HepG2 (cell line): Measurements from ENCODE around the gene DMXL1. TPM values are rescaled to one million over a fixed set of nuclear protein-coding genes. Genes with fewer than 3 reads are reported as not detected.

Experiments used
- BCL6 ChIP-seq: IDR thresholded peaks from 2 replicates; pipeline ENCODE4 v1.6.1; 2016; ENCODE audit warnings: missing genetic modification reagents, missing compliant biosample characterization
- ELF1 ChIP-seq: sonication (generic); formaldehyde crosslinking; IDR thresholded peaks from 2 replicates; pipeline ENCODE4 v1.4.0; 2020; ENCODE audit warnings: missing genetic modification reagents
- FOXO1 ChIP-seq: sonication (generic); formaldehyde crosslinking; IDR thresholded peaks from 2 replicates; pipeline ENCODE4 v1.4.0; 2020; ENCODE audit warnings: missing genetic modification reagents
- NAIF1 ChIP-seq: sonication (generic); formaldehyde crosslinking; IDR thresholded peaks from 2 replicates; pipeline ENCODE4 v1.5.0; 2020; ENCODE audit warnings: mild to moderate bottlenecking, missing genetic modification reagents, borderline replicate concordance
- NR1H2 ChIP-seq: sonication (generic); formaldehyde crosslinking; IDR thresholded peaks from 2 replicates; pipeline ENCODE4 v1.8.1; 2022; ENCODE audit warnings: low read depth, missing genetic modification reagents, borderline replicate concordance
- PITX1 ChIP-seq: sonication (generic); formaldehyde crosslinking; IDR thresholded peaks from 2 replicates; pipeline ENCODE4 v1.5.1; 2020; ENCODE audit warnings: mild to moderate bottlenecking, missing genetic modification reagents
- POGZ ChIP-seq: sonication (generic); formaldehyde crosslinking; IDR thresholded peaks from 2 replicates; pipeline ENCODE4 v1.4.0; 2020; ENCODE audit warnings: mild to moderate bottlenecking, missing genetic modification reagents
- RBM39 ChIP-seq: fragments of 200-400 bp; formaldehyde crosslinking; IDR thresholded peaks from one replicate; pipeline ENCODE4 v1.6.1; 2018; ENCODE audit warnings: antibody characterized with exemption, mild to moderate bottlenecking, low read depth, low read length; ENCODE audit not compliant: poor library complexity, severe bottlenecking
- SALL1 ChIP-seq: sonication (generic); formaldehyde crosslinking; IDR thresholded peaks from 2 replicates; pipeline ENCODE4 v1.8.0; 2022; ENCODE audit warnings: mild to moderate bottlenecking, missing genetic modification reagents
- SMAD1 ChIP-seq: sonication (generic); formaldehyde crosslinking; IDR thresholded peaks from 2 replicates; pipeline ENCODE4 v1.4.0; 2020; ENCODE audit warnings: missing genetic modification reagents, low read depth, mild to moderate bottlenecking, borderline replicate concordance
- ZNF232 ChIP-seq: sonication (generic); formaldehyde crosslinking; IDR thresholded peaks from 2 replicates; pipeline ENCODE4 v1.4.0; 2020; ENCODE audit warnings: missing genetic modification reagents, borderline replicate concordance
- ZNF382 ChIP-seq: sonication (generic); formaldehyde crosslinking; IDR thresholded peaks from 2 replicates; pipeline ENCODE4 v1.5.0; 2020; ENCODE audit warnings: missing genetic modification reagents, mild to moderate bottlenecking, borderline replicate concordance
- ZNF629 ChIP-seq: sonication (generic); formaldehyde crosslinking; conservative IDR thresholded peaks from 2 replicates; pipeline ENCODE4 v1.5.0; 2020; ENCODE audit warnings: missing genetic modification reagents
- ZNF709 ChIP-seq: sonication (generic); formaldehyde crosslinking; IDR thresholded peaks from 2 replicates; pipeline ENCODE4 v1.5.0; 2020; ENCODE audit warnings: mild to moderate bottlenecking, missing genetic modification reagents
- ZNF777 ChIP-seq: sonication (generic); formaldehyde crosslinking; IDR thresholded peaks from 2 replicates; pipeline ENCODE4 v1.4.0; 2020; ENCODE audit warnings: missing genetic modification reagents
- polyA plus RNA-seq, 8 experiments: library from polyadenylated mRNA; depleted of rRNA in 3 of 8; stranded (reverse) in 7 of 8; unstranded in 1 of 8; fragments of >200 nt; fragmentation: Illumina TruSeq in 4 of 8; extraction: Trizol in 4 of 8; gene quantifications; 2 replicates each; pipeline versions ENCODE4 v1.2.1 to v1.2.3, GENCODE V29; 2011 to 2016; ENCODE audit warnings: low read depth in 4 of 8, missing spikeins in 1 of 8, mixed read lengths in 1 of 8; ENCODE audit not compliant: insufficient read depth in 1 of 8
- total RNA-seq, 5 experiments: library from RNA; depleted of rRNA; stranded (reverse); fragments of >200 nt; fragmentation: Illumina TruSeq; extraction: Trizol; gene quantifications; 2 replicates each; pipeline ENCODE4 v1.2.3, GENCODE V29; 2016; ENCODE audit warnings: low read depth in 1 of 5
- TF ChIP-seq, protein P1 (sequence below): sonication (generic); formaldehyde crosslinking; IDR thresholded peaks from 2 replicates; pipeline ENCODE4 v1.4.0; 2020; ENCODE audit warnings: missing genetic modification reagents
- TF ChIP-seq, protein P2 (sequence below): sonication (generic); formaldehyde crosslinking; IDR thresholded peaks from 2 replicates; pipeline ENCODE4 v1.4.0; 2020; ENCODE audit warnings: missing genetic modification reagents, borderline replicate concordance
- TF ChIP-seq, protein P3 (sequence below): fragments of 450-650 bp; IDR thresholded peaks from 2 replicates; pipeline ENCODE4 v1.6.1; 2017; ENCODE audit warnings: mild to moderate bottlenecking
- TF ChIP-seq, protein P4 (sequence below): sonication (generic); formaldehyde crosslinking; IDR thresholded peaks from 2 replicates; pipeline ENCODE4 v1.4.0; 2020; ENCODE audit warnings: missing genetic modification reagents, mild to moderate bottlenecking, borderline replicate concordance

The DMXL1 gene
- total and polyA plus RNA-seq, 2 of the 13 experiments (the other 11 are each of a cell fraction or from before 2014, with no cell fraction given), result 6.9 to 18.6 TPM

DNA sequence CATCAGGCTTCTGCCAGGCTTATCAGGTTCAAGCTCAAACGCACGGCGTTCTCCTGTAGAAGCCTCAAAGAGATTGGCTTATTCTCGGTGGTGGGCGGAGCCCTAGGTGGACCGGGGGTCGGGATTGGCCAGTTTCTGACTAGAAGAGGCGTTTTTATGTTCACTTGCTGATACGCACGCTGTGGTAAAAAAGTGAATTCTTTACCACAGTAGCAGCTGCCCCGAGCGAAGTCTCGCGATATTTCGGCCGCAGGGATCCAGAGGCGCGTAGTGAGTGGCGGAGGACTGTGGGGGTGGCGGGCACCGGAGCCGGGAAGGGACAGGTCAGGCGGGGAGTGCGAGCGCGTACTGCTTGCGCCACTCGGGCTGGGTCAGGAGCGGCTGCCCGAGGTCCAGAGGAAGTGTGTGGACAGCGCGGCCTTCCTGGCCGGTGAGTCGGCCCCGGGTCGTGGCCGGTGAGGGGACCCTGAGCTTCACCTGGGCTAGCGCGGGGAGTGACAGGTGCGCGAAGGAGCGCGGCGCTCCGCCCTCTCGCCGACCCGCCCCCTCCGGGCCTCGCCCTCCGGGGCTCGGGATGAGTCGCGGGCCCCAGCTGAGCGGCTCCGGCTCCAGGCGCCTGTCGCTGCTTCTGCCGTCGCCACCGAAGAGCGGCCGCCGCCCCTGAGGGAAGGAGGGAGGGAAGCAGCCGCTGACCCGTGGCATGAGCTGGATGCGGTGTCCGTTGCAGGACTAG lies at the start of gene DMXL1 (continued):
- TF ChIP-seq, protein P1, sequence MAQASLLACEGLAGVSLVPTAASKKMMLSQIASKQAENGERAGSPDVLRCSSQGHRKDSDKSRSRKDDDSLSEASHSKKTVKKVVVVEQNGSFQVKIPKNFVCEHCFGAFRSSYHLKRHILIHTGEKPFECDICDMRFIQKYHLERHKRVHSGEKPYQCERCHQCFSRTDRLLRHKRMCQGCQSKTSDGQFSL, result peak; percentile 68
- TF ChIP-seq SALL1 (CRISPR knock-in tag) (peak; percentile 61; the same call in 1 of the 2 replicates), NAIF1 (CRISPR knock-in tag) (peak; percentile 93; the same call in 1 of the 2 replicates), ELF1 (CRISPR knock-in tag) (no peak), SMAD1 (peak; percentile 74; the same call in 1 of the 2 replicates), ZNF777 (CRISPR knock-in tag) (peak; percentile 38; the same call in 1 of the 2 replicates), RBM39 (peak; percentile 89), FOXO1 (CRISPR knock-in tag) (no peak), ZNF382 (CRISPR knock-in tag) (no peak), ZNF629 (no peak), NR1H2 (CRISPR knock-in tag) (no peak), BCL6 (CRISPR knock-in tag) (no peak), ZNF232 (0 out of 2 replicates have a peak, but pooled peaks have one; percentile 33), POGZ (peak; percentile 87), ZNF709 (CRISPR knock-in tag) (0 out of 2 replicates have a peak, but pooled peaks have one; percentile 37), PITX1 (peak; percentile 40; the same call in 1 of the 2 replicates)
- TF ChIP-seq, protein P2, sequence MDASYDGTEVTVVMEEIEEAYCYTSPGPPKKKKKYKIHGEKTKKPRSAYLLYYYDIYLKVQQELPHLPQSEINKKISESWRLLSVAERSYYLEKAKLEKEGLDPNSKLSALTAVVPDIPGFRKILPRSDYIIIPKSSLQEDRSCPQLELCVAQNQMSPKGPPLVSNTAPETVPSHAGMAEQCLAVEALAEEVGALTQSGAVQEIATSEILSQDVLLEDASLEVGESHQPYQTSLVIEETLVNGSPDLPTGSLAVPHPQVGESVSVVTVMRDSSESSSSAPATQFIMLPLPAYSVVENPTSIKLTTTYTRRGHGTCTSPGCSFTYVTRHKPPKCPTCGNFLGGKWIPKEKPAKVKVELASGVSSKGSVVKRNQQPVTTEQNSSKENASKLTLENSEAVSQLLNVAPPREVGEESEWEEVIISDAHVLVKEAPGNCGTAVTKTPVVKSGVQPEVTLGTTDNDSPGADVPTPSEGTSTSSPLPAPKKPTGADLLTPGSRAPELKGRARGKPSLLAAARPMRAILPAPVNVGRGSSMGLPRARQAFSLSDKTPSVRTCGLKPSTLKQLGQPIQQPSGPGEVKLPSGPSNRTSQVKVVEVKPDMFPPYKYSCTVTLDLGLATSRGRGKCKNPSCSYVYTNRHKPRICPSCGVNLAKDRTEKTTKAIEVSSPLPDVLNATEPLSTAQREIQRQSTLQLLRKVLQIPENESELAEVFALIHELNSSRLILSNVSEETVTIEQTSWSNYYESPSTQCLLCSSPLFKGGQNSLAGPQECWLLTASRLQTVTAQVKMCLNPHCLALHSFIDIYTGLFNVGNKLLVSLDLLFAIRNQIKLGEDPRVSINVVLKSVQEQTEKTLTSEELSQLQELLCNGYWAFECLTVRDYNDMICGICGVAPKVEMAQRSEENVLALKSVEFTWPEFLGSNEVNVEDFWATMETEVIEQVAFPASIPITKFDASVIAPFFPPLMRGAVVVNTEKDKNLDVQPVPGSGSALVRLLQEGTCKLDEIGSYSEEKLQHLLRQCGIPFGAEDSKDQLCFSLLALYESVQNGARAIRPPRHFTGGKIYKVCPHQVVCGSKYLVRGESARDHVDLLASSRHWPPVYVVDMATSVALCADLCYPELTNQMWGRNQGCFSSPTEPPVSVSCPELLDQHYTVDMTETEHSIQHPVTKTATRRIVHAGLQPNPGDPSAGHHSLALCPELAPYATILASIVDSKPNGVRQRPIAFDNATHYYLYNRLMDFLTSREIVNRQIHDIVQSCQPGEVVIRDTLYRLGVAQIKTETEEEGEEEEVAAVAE (CRISPR knock-in tag), result peak; percentile 99
- TF ChIP-seq, protein P3, sequence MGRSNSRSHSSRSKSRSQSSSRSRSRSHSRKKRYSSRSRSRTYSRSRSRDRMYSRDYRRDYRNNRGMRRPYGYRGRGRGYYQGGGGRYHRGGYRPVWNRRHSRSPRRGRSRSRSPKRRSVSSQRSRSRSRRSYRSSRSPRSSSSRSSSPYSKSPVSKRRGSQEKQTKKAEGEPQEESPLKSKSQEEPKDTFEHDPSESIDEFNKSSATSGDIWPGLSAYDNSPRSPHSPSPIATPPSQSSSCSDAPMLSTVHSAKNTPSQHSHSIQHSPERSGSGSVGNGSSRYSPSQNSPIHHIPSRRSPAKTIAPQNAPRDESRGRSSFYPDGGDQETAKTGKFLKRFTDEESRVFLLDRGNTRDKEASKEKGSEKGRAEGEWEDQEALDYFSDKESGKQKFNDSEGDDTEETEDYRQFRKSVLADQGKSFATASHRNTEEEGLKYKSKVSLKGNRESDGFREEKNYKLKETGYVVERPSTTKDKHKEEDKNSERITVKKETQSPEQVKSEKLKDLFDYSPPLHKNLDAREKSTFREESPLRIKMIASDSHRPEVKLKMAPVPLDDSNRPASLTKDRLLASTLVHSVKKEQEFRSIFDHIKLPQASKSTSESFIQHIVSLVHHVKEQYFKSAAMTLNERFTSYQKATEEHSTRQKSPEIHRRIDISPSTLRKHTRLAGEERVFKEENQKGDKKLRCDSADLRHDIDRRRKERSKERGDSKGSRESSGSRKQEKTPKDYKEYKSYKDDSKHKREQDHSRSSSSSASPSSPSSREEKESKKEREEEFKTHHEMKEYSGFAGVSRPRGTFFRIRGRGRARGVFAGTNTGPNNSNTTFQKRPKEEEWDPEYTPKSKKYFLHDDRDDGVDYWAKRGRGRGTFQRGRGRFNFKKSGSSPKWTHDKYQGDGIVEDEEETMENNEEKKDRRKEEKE, result no peak
- TF ChIP-seq, protein P4, sequence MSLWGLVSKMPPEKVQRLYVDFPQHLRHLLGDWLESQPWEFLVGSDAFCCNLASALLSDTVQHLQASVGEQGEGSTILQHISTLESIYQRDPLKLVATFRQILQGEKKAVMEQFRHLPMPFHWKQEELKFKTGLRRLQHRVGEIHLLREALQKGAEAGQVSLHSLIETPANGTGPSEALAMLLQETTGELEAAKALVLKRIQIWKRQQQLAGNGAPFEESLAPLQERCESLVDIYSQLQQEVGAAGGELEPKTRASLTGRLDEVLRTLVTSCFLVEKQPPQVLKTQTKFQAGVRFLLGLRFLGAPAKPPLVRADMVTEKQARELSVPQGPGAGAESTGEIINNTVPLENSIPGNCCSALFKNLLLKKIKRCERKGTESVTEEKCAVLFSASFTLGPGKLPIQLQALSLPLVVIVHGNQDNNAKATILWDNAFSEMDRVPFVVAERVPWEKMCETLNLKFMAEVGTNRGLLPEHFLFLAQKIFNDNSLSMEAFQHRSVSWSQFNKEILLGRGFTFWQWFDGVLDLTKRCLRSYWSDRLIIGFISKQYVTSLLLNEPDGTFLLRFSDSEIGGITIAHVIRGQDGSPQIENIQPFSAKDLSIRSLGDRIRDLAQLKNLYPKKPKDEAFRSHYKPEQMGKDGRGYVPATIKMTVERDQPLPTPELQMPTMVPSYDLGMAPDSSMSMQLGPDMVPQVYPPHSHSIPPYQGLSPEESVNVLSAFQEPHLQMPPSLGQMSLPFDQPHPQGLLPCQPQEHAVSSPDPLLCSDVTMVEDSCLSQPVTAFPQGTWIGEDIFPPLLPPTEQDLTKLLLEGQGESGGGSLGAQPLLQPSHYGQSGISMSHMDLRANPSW, result no peak; the same call in 1 of the 2 replicates
